Measurements from ENCODE around the gene PRSS2.
"Not testable (repeated sequence)": the region's sequence is repeated elsewhere in the genome, so short reads cannot be mapped to it uniquely, and the experiment has no call there.

The PRSS2 gene

GRCh38 chr7:142759433-142759832 lies 11.3 kb upstream of the PRSS2 start:
- DNase-seq (ENCODE audit: low spot score): no peak

GRCh38 chr7:142760071-142760642 lies 10.6 kb upstream of the PRSS2 start:
- no peak for DNase-seq (ENCODE audit: low spot score)

- DNase-seq (ENCODE audit: low spot score): not testable (repeated sequence)
These were observed 9.2 kb upstream of the PRSS2 start for GRCh38 chr7:142761606-142762005.

- DNase-seq (ENCODE audit: low spot score): no peak
These were observed 8.7 kb upstream of the PRSS2 start for GRCh38 chr7:142762104-142762503.

GRCh38 chr7:142767451-142767850 lies 3.3 kb upstream of the PRSS2 start:
- no peak for DNase-seq (ENCODE audit: low spot score)

- no peak for DNase-seq (ENCODE audit: low spot score)
These were observed 2.9 kb upstream of the PRSS2 start for GRCh38 chr7:142767861-142768260.

- not testable (repeated sequence) for DNase-seq (ENCODE audit: low spot score)
These were observed 1.9 kb upstream of the PRSS2 start for GRCh38 chr7:142768885-142769284.

GRCh38 chr7:142771353-142771723 lies 568 bp downstream of the PRSS2 start:
- no peak for DNase-seq (ENCODE audit: low spot score)

- DNase-seq (ENCODE audit: low spot score): no peak
These were observed 1.3 kb downstream of the PRSS2 start for GRCh38 chr7:142772051-142772450.

GRCh38 chr7:142772673-142773072 lies 1.9 kb downstream of the PRSS2 start:
- DNase-seq (ENCODE audit: low spot score): no peak

GRCh38 chr7:142773230-142773629 lies 2.5 kb downstream of the PRSS2 start:
- no peak for DNase-seq (ENCODE audit: low spot score)

- DNase-seq (ENCODE audit: low spot score): no peak
These were observed 3.4 kb downstream of the PRSS2 start for GRCh38 chr7:142773937-142774744.

GRCh38 chr7:142774826-142775225 lies 4.1 kb downstream of the PRSS2 start:
- DNase-seq (ENCODE audit: low spot score): no peak

- not testable (repeated sequence) for DNase-seq (ENCODE audit: low spot score)
These were observed 4.8 kb downstream of the PRSS2 start for GRCh38 chr7:142775351-142776115.

- DNase-seq (ENCODE audit: low spot score): no peak
These were observed 5.6 kb downstream of the PRSS2 start for GRCh38 chr7:142776206-142776844.

- DNase-seq (ENCODE audit: low spot score): not testable (repeated sequence)
These were observed 6.1 kb downstream of the PRSS2 start for GRCh38 chr7:142776845-142777225.

GRCh38 chr7:142777318-142777717 lies 6.5 kb downstream of the PRSS2 start:
- DNase-seq (ENCODE audit: low spot score): no peak

GRCh38 chr7:142782922-142783900 lies 12.4 kb downstream of the PRSS2 start:
- DNase-seq (ENCODE audit: low spot score): peak; percentile 88

- no peak for DNase-seq (ENCODE audit: low spot score)
These were observed 13.3 kb downstream of the PRSS2 start for GRCh38 chr7:142784096-142784495.

GRCh38 chr7:142784716-142785115 lies 13.9 kb downstream of the PRSS2 start:
- no peak for DNase-seq (ENCODE audit: low spot score)

- no peak for DNase-seq (ENCODE audit: low spot score)
These were observed 15.1 kb downstream of the PRSS2 start for GRCh38 chr7:142785841-142786250.

All from hematopoietic multipotent progenitor cell treated with erythropoietin and hydrocortisone succinate and interleukin-3 and kit ligand, for 15 days (in vitro differentiated cells).